Dermis microvascular lymphatic vessel endothelial cell (primary cell): ENCODE results near the gene CLDN9. TPM values are rescaled to one million over a fixed set of nuclear protein-coding genes. Genes with fewer than 3 reads are reported as not detected.
A peak's percentile ranks its signal among the peaks of the same experiment; 100 is the strongest.

Experiments
- DNase-seq, 2 donors: peaks; one replicate each; pipeline versions ENCODE4 v3.0.0 to v3.0.0-alpha.2; 2010; ENCODE audit warnings: low read depth in 2 of 2
- total RNA-seq: library from RNA; depleted of rRNA; stranded (reverse); fragments of >200 nt; gene quantifications from 2 replicates; pipeline ENCODE4 v1.2.1, GENCODE V29; 2014

Gene CLDN9
- total RNA-seq, 1 donor from 2014 or later: not detected

DNA sequence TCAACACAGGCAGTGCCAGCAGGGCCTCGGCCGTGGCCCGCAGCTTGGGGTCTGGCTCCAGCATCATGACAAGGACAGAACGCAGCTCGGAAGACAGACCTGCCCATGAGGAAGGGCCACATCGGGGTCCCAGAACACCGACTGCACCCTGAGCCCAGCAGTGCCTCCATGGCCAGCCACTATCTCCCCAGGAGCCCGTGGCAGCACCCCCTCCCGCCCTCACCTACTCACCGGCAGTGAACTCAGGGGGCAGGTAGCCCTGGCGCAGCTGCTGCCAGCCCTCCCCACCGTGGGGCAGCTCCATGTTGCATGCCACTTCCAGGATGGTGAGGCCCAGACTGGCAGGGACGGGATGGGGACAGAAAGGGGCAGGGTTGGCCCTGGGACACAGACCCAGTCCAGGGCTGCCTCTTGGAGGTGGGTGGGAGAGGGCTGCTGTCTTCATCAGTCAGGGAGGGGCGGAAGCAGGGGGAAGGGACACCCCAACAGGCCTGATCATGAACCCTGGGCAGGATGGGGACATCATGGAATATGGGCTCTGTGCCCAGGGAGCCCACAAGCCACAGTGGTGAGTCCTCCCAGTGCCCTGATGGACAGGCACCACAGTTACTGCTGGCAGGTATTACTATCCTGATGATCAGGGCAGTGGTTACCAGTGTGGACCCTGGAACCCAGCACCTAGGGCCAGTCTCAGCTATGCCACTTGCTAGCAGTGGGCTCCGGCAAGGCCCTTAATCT lies 38.2 kb upstream of the CLDN9 start:
- no peak for DNase-seq

DNA sequence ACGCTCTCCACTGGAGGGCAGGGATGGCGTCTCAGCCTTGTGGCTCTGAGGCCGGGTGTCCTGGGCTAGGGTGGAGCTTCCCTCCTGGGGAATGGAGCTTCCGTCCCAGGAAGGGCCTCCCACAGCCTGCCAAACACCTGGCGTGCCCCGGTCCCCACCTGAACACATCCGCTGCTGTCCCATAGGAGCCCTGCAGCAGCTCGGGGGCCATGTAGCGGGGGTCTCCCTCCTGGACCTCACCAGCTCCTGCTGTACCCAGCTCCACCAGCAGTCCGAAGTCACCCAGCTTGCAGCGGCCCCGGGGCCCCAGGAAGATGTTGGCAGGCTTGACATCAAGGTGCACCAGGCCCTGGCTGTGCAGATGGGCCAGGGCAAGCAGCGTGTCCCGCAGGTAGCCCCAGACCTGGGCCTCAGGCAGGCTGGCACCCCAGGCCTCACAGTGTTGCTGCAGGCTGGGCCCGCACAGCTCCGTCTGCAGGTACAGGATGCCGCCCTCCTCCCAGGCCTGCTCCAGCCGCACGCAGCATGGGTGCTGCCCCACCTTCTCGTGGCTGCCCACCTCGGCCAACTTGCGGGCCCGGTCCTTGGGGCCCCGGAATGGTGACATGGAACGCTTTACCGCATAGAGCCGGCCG lies 37.4 kb upstream of the CLDN9 start:
- no peak for DNase-seq

DNA sequence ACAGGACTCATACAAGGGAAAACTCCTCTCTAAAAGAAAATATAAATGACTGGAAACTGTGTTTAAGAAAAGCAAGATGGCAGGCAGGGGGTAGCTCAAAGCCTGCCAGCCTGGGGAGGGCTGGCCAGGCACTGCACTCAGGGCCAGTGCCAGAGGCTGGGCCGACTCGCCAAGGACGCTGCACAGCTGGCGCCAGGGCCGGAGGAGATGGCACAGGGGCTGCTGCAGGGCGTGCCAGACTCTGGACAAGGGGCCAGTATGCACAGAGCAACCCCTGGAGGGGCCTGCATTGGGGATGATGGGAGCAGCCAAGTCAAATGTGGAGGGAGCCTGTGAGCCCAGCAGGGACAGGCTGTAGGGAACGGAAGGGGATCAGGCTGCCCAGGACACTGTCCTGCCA lies 36.5 kb upstream of the CLDN9 start:
- no peak for DNase-seq

DNA sequence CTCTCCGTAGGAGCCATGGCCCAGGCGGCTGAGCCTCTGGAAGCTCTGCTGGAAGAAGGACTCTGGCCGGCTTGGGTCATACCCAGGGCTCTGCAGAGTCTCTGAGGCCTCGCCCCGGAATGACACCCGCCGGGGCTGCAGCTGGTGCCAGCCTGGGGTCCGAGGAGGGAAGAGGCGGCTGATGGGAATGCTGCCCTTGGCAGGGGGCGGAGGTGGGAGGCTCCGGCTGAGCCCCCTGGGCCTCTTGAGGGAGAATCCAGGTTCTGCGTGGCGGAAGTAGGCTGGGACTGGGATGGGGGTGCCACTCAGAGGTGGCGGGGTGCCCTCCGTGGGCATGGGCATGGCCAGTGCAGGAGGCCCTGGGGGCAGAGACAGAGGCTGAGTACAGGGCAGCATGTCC lies 36.0 kb upstream of the CLDN9 start:
- DNase-seq: no peak

DNA sequence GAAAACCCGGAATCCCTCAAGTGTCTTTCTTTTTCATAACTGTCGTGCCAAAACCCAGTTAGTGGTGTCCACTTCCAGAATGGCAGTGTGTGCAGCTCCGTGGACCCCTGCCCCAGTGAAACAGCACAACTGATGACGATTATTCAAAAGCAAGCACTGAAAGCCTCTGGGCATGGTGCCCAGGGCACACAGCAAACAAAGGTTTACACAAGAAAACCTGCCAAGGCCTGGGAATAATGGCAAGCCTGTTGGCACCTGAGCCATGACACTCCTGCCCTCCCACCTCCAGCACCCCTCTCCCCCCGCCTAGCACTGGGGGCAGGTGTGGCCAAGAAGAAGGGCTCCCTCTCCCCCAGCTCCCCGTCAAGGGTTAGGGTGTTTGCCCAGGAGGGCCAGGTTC lies 35.3 kb upstream of the CLDN9 start:
- DNase-seq: no peak

DNA sequence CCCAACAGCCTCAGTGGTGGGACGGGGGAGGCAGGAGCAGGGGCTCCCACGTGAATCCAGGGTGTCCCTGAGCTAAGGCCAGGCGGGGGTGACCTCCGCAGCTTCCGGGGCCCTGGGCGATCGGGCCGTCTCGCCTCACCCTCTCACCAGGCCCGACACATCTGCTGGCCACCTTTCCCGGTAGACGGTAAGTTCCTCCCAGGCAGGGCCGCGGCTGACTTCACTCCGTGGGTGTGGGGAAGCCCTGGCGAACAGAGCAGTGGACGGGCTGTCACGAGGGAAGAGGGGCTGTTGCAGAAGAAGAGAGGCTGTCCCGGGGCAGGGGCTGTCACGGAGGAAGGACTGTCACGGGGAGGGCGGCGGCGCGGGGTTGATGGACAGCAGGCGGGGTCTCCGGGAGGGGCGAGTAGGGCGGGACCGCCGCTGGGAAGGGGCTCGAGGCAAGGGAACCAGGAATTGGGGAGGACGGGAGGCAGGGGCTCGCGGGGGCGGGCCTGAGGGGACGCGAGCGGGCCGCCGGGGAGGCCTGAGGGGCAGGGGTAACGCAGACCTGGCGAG lies 33.0 kb upstream of the CLDN9 start:
- peak in 1 of 2 donors; percentile 17 for DNase-seq

DNA sequence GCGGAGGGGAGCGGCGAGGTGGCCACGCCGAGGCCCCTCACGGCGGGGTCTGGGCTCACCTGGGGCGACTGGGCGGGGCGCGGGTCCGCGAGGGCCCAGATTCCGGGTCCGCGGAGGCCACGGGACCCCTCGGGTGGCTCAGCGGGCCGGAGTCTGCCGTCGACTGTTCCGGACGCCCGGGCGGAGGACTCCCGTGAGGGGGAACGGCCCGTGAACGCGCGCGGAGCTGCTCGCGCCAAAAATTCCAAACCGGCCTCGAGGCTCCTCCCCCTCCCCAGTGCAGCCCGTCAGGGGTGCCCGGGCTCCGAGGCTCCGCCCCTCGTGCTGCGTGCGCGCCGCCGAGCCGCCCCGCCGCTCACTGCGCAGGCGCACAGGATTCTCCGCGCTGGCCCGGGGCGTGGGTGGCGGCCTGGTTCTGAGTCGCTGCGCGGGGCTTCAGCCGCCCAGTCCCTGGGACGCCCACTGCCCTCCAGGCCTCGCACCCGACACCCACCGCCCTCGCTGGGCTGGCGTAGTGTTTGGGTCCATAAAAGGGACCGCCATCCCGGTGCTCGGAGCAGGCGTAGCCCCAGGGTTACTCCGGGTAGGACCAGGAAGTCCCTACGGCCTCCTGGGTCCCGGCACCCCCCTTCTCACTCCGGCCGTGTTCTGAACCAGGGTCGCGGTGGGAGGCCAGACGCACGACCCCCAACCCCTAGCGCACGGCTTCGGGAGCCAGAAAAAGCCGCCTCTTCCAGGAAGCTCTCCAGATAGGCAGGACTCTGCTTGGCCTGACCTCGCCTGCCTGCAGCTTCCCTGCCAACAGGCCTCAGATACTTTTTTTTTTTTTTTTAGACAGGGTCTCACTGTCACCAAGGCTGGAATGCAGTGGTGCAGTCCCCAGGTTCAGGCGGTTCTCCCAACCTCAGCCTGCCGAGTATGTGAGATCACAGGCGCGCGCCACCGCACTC lies 32.2 kb upstream of the CLDN9 start, which contains the start of gene PKMYT1:
PKMYT1 (minus strand) TSS at position 220 of the 950 bp plus-strand sequence. CDS start 789 bp downstream, outside the sequence.
- peak; percentile 52 to 85 for DNase-seq

DNA sequence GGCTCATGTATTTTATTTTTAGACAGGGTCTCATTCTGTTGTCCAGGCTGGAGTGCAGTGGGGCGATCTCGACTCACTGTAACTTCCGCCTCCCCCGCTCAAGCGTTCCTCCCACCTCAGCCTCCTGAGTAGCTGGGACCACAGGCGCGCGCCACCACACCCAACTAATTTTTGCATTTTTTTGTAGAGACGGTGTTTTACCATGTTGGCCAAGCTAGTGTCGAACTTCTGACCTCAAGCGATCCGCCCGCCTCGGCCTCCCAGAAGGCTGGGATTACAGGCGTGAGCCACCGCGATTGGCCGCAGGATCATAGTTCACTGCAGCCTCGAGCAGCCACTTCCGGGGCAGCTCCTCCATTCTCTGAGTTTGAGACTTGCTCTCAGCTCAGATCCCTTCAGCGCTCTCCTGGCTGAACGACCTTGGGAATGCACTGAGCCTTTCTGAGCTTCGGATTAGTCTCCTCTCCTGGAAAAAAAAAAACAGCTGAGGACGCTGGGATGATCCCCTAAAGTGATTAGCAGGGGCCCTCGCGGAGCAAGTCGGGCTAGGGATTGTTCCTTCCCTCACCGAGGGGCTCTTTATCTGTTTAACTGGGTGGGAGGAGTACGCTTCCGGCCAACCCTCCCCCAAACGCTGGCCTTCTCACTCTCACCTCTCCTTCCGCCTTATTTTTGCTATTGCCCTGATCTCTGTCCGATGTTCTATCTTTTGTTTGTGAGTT lies 31.4 kb upstream of the CLDN9 start:
- no peak for DNase-seq

DNA sequence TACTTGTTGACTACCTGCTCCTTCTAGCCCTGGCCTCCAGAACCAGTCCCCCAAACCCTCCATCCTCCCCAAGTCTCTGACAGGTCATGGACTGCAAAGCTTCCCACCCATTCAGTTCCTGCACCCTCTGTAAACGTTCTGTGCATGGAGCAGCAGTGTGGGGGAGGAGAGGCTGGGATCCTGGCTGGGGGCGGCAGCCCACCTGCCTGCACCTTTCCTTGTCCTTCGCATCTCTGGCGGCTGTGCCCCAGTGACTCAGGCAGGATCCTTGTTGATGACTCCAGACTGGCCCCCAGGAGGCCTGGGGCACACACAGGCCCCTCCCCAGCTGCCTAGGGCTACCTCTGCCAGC lies 30.8 kb upstream of the CLDN9 start:
- DNase-seq: no peak

DNA sequence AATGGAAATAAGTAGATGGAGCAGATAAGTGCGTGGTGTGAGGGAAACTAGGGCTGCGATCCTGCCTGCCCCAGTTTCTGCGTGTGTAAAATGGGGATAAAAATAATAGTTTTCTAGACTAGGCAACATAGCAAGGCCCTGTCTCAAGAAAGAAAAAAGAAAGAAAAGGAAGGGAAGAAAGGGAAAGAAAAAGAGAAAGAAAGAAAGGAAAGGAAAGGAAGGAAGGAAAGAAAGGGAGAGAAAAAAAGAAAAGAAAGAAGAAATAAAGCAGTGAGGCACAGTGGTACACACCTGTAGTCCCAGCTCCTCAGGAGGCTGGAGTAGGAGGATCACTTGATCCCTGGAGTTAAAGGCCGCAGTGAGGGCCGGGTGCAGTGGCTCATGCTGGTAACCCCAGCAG lies 30.3 kb upstream of the CLDN9 start:
- DNase-seq: no peak

DNA sequence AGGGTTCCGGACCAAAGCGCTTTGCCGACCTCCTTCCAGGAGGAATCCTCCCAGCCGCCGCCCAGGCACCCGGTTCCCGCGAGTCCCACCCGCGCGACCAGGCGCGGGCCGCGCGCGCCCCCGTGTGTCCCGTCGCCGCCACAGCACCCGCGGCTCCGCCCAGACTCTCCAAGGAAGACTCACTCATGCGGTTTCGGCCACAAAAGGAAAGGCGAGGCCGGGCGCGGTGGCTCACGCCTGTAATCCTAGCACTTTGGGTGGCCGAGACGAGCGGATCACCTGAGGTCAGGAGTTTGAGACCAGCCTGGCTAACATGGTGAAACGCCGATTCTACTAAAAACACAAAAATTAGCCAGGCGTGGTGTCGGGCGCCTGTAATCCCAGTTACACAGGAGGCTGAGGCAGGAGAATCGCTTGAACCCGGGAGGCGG lies 29.0 kb upstream of the CLDN9 start:
- DNase-seq: peak; percentile 11 to 62

DNA sequence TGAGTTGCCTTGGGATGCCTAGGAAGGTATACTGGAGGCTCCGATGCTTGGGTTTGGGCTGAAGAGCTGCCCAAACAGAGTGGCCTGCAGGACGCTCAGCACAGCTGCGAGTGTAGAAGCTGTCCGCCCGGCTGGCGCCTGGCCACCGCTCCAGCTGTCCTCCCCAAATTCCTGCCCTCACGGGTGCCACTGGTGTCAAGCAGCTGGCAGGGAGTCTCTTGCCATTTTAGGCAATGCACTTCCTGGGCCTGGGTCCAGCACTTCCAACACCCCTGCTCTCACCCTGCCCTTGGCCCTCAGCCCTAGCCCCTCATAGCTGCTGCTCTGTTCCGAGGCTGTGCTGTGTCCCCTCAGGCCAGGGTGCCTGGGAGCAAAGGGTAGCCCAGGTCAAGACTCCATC lies 27.3 kb upstream of the CLDN9 start:
- DNase-seq: no peak

DNA sequence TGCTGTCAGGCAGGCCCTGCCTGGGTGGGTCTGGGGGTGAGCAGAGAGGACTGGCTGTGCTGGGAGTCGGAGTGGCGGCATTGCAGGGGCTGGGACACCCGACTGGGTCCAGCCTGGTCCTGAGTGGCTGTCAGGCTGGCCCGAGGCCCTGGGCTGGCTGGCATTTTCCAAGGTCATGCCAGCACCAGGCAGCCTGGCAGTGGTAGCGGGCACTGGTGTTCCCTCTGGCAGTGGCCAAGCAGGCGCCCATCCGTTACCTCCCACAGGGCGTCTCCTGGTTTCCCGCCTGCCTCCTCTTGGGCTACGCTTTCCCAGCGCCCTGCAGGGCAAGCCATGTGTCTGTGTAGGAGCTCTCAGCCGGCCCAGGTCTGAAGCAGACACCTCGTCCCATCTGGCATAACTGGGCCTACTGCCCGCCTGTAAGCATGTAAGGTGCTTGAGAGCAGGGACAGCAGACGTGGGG lies 26.8 kb upstream of the CLDN9 start:
- DNase-seq: no peak

DNA sequence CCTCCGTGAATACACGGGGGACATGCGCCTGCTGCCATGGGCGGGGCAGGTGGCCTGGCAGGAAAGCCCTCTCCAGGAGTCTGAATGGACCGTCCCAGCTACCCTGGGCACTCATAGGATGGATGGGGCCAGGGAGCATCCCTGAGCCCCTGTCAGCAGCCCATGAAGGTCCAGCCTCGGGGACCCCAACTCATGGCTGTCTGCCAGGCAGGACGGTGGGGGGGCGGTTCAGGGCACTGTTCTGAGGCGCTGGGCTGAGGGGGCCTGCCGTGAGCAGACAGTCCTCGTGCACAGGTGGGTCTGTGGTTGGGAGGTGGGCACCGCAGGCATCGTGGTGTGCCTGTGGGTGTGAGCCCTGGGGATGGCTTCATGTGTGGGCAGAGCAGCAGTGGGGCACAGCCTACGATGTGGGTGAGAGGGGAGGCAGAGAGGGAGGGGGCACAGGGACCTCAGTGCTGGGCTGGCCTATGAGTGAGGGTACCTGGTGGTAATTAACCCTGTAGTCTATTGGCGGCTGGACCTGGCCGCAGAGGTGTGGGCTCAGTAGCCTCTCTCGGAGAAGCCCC lies 26.0 kb upstream of the CLDN9 start:
- DNase-seq: no peak

DNA sequence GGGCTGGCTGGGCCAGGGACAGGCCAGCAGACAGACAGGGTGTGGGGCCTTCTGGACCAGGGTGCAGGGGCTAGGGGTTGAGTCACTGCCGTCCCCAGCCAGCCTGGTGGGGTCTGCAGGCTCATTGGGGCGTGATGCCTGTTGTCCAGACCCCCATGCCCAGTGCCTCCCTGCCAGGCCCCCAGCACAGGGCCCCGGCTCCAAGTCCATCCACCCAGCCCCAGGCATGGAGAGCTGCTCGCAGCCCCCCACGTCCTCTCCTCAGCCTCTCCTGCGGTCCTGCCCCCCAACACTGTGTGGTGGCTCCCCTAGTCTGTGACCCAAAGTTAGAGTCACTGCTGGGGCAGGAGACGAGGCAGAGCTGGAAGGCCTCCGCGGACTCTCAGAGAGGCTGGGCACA lies 25.4 kb upstream of the CLDN9 start:
- no peak for DNase-seq

DNA sequence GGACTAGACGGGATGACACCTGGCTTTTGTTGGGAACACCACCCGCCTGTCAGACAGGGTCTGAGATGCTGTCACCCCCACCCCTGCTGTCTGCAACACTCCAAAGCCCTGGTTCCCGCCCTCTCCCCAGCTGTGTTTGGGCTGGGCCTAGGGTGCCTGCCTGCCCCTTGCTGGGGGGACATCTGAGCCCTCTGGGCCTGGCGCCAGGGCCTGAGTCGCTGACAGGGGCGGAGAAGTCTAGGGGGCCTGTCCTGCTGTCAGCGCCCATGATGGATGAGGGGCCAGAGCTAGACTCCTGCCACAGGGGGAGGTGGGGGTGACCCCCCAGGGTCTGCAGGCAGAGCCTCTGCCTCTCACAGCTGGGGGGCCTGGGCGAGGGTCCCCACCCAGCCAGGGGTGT lies 24.9 kb upstream of the CLDN9 start:
- DNase-seq: no peak

DNA sequence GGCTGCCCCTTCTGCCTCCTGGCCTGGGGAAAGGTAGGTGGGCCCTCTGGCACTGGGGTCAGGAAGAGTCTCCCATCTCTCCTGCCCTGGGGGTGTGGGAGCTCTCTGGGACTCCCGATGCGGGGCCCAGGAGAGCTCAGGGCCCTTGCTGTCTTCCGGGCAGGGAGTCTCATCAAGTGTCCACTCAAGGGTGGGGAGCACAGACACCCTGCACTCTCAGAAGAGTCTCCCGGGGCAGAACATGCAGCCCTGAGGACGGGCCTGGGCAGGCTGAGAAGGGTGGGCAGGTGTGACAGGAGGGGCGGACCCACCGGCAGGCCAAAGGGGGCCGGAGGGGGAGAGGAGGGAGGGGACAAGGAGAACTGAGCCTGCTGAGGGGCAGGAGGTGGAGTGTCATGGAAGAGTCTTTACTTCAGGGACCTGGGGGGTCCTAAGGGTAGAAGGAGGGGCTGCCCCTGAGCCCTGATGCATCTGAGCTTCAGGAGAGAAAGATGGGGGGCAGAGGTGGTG lies 24.1 kb upstream of the CLDN9 start:
- DNase-seq: no peak

DNA sequence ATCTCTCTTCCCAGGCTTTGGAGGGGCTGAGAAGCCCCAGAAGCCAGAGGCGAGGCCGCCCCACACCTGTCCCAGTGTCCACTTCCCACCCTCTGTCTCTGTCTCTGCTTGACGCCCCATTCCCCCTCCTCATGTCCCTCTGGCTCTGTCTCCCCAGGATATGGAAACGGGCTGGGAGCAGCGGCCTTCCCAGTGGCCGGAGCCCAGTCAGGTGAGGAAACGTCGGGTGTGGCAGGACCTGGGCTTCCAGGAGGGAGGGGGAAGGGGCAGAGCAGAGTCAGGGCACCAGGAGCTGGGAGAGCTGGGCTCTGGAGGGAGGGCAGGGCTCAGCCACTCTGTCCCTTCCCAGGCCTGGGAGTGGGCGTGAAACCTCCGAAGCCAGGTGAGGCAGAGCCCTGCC lies 21.8 kb upstream of the CLDN9 start:
- no peak for DNase-seq

DNA sequence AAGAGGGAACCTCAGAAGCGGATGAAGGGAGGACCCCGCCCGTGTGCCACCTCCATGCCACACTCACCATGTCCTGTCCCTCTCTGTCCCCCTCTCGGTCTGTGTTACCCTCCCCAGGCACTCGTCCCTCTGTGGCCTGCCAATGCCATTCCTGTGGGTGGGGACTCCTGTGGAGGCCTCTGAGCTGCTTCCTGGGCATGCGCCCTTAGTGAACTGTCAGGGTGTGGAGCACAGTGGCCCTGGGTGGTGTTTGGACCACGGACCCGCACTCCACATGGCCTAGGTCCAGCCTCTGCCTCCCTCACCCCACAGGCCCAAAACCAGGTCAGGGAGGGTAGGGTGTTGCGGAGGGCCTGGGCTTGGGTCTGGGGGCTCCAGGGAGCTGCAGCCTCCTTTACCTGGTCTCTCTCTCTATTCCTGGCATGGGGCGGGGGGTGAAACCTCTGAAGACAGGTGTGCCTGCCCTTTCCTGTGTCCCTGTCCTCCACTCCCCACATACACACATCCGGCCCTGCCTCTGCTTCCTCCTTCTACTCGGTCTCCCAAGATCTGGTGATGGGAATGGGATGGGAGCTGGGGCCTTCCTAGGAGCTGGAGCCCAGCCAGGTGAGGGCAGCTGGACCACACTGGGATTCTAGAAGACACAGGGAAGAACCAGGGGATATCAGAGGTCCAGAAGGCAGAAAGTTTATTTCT lies 21.0 kb upstream of the CLDN9 start:
- DNase-seq: no peak
